IPS-15b (cell line): ENCODE measurements around the gene TEC.

Experiments
- H3K27me3 ChIP-seq: one replicate; pipeline ENCODE4 v1.6.1; 2013; ENCODE audit warnings: low read length; ENCODE audit not compliant: control insufficient read depth, insufficient read depth
- H3K36me3 ChIP-seq: one replicate; pipeline ENCODE4 v1.6.1; 2013; ENCODE audit warnings: low read length; ENCODE audit not compliant: control insufficient read depth, insufficient read depth
- H3K4me1 ChIP-seq: one replicate; pipeline ENCODE4 v1.6.1; 2013; ENCODE audit warnings: mild to moderate bottlenecking, low read length; ENCODE audit not compliant: control insufficient read depth, insufficient read depth
- H3K4me3 ChIP-seq: one replicate; pipeline ENCODE4 v1.5.1; 2013; ENCODE audit warnings: low read depth, low read length
- H3K9ac ChIP-seq: one replicate; pipeline ENCODE4 v1.6.1; 2013; ENCODE audit warnings: low read depth, mild to moderate bottlenecking, low read length
- H3K9me3 ChIP-seq: one replicate; pipeline ENCODE4 v1.6.1; 2013; ENCODE audit warnings: mild to moderate bottlenecking, low read length; ENCODE audit not compliant: control insufficient read depth, insufficient read depth

Gene TEC

GRCh38 chr4:48249378-48249777, 20.3 kb downstream of the TEC start:
- Histone ChIP-seq H3K36me3 (no peaks in the 10 kb centered on the region), H3K27me3 (no peaks in the 10 kb centered on the region), H3K9ac (no peak overlapping the region), H3K9me3 (no peaks in the 10 kb centered on the region), H3K4me3 (no peak overlapping the region), H3K4me1 (no peaks in the 10 kb centered on the region)

- no peak overlapping the region for H3K9ac ChIP-seq
- H3K27me3 ChIP-seq = no peaks in the 10 kb centered on the region
- H3K4me3 ChIP-seq = no peak overlapping the region
- no peaks in the 10 kb centered on the region for H3K36me3 ChIP-seq
- H3K9me3 ChIP-seq = no peaks in the 10 kb centered on the region
- H3K4me1 ChIP-seq = no peaks in the 10 kb centered on the region
Measured at GRCh38 chr4:48248559-48248953, 21.1 kb downstream of the TEC start.

- H3K36me3 ChIP-seq = no peaks in the 10 kb centered on the region
Measured at GRCh38 chr4:48247878-48248558, 21.6 kb downstream of the TEC start.

GRCh38 chr4:48247142-48247877, 22.3 kb downstream of the TEC start:
- no peaks in the 10 kb centered on the region for H3K27me3 ChIP-seq
- H3K36me3 ChIP-seq = no peaks in the 10 kb centered on the region
- H3K4me1 ChIP-seq = no peaks in the 10 kb centered on the region
- H3K4me3 ChIP-seq = no peak overlapping the region
- H3K9me3 ChIP-seq = no peaks in the 10 kb centered on the region
- H3K9ac ChIP-seq = no peak overlapping the region

More at GRCh38 chr4:48247878-48248558, 21.6 kb downstream of the TEC start:
- no peak overlapping the region for H3K9ac ChIP-seq
- H3K4me3 ChIP-seq = no peak overlapping the region
- H3K4me1 ChIP-seq = no peaks in the 10 kb centered on the region
- no peaks in the 10 kb centered on the region for H3K9me3 ChIP-seq
- no peaks in the 10 kb centered on the region for H3K27me3 ChIP-seq

GRCh38 chr4:48244665-48245064, 25.0 kb downstream of the TEC start:
- Histone ChIP-seq H3K9me3 (no peaks in the 10 kb centered on the region), H3K9ac (no peak overlapping the region), H3K4me1 (no peaks in the 10 kb centered on the region), H3K27me3 (no peaks in the 10 kb centered on the region), H3K4me3 (no peak overlapping the region), H3K36me3 (no peaks in the 10 kb centered on the region)

- Histone ChIP-seq H3K9me3 (no peaks in the 10 kb centered on the region), H3K4me3 (no peak overlapping the region), H3K36me3 (no peaks in the 10 kb centered on the region), H3K9ac (no peak overlapping the region), H3K27me3 (no peaks in the 10 kb centered on the region), H3K4me1 (no peaks in the 10 kb centered on the region)
Measured at GRCh38 chr4:48243887-48244286, 25.8 kb downstream of the TEC start.

GRCh38 chr4:48243429-48243828, 26.2 kb downstream of the TEC start:
- H3K36me3 ChIP-seq = no peaks in the 10 kb centered on the region
- H3K9me3 ChIP-seq = no peaks in the 10 kb centered on the region
- H3K4me1 ChIP-seq = no peaks in the 10 kb centered on the region
- no peaks in the 10 kb centered on the region for H3K27me3 ChIP-seq
- H3K9ac ChIP-seq = no peak overlapping the region
- no peak overlapping the region for H3K4me3 ChIP-seq

GRCh38 chr4:48242511-48243195, 27.0 kb downstream of the TEC start:
- Histone ChIP-seq H3K27me3 (no peaks in the 10 kb centered on the region), H3K9me3 (no peaks in the 10 kb centered on the region), H3K4me1 (no peaks in the 10 kb centered on the region), H3K9ac (no peak overlapping the region), H3K36me3 (no peaks in the 10 kb centered on the region), H3K4me3 (no peak overlapping the region)

GRCh38 chr4:48241731-48242130, 27.9 kb downstream of the TEC start:
- H3K4me1 ChIP-seq = no peaks in the 10 kb centered on the region
- no peaks in the 10 kb centered on the region for H3K9me3 ChIP-seq
- H3K4me3 ChIP-seq = no peak overlapping the region
- H3K36me3 ChIP-seq = no peaks in the 10 kb centered on the region
- no peaks in the 10 kb centered on the region for H3K27me3 ChIP-seq
- no peak overlapping the region for H3K9ac ChIP-seq

GRCh38 chr4:48237996-48238645, 31.5 kb downstream of the TEC start:
- no peaks in the 10 kb centered on the region for H3K27me3 ChIP-seq
- no peak overlapping the region for H3K9ac ChIP-seq
- H3K4me3 ChIP-seq = no peak overlapping the region
- no peaks in the 10 kb centered on the region for H3K36me3 ChIP-seq
- peaks cover 10% of the 10 kb centered on the region for H3K4me1 ChIP-seq
- H3K9me3 ChIP-seq = no peaks in the 10 kb centered on the region

GRCh38 chr4:48235050-48235449, 34.6 kb downstream of the TEC start:
- H3K27me3 ChIP-seq = no peaks in the 10 kb centered on the region
- no peaks in the 10 kb centered on the region for H3K9me3 ChIP-seq
- H3K36me3 ChIP-seq = no peaks in the 10 kb centered on the region
- H3K4me3 ChIP-seq = no peak overlapping the region
- no peak overlapping the region for H3K9ac ChIP-seq
- H3K4me1 ChIP-seq = peaks cover 10% of the 10 kb centered on the region
